ENCODE measurements around the gene LIMK1.

- no peak for TF ChIP-seq CHD1 (IDR thresholded peaks at IDR 0.05; ENCODE audit: low read depth, low read length)
- no peak for TF ChIP-seq CTCF (conservative IDR thresholded peaks at IDR 0.05; ENCODE audit: low read depth, low read length)
- no peak for TF ChIP-seq MXI1 (IDR thresholded peaks at IDR 0.05; ENCODE audit: borderline replicate concordance, low read depth, low read length)
- TF ChIP-seq CEBPB (IDR thresholded peaks at IDR 0.05; ENCODE audit: low read depth, low read length) = no peak
These were observed 46.0 kb upstream of the LIMK1 start for GRCh38 chr7:74037609-74038008.

Measured in IMR-90 (cell line).